NCI-H1417 (cell line): ENCODE measurements around the gene ASIC4.

Experiments used
- DNase-seq, 3 experiments: peaks; one replicate each; lab custom pipeline; 2025; lab: John Stamatoyannopoulos, UW

Gene ASIC4

DNA sequence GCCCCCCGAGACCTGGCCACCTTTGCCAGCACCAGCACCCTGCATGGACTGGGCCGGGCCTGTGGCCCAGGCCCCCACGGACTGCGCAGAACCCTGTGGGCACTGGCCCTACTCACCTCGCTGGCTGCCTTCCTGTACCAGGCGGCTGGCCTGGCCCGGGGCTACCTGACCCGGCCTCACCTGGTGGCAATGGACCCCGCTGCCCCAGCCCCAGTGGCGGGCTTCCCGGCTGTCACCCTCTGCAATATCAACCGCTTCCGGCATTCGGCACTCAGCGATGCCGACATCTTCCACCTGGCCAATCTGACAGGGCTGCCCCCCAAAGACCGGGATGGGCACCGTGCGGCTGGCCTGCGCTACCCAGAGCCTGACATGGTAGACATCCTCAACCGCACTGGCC, 554 bp downstream of the ASIC4 start:
- DNase-seq: no peak

DNA sequence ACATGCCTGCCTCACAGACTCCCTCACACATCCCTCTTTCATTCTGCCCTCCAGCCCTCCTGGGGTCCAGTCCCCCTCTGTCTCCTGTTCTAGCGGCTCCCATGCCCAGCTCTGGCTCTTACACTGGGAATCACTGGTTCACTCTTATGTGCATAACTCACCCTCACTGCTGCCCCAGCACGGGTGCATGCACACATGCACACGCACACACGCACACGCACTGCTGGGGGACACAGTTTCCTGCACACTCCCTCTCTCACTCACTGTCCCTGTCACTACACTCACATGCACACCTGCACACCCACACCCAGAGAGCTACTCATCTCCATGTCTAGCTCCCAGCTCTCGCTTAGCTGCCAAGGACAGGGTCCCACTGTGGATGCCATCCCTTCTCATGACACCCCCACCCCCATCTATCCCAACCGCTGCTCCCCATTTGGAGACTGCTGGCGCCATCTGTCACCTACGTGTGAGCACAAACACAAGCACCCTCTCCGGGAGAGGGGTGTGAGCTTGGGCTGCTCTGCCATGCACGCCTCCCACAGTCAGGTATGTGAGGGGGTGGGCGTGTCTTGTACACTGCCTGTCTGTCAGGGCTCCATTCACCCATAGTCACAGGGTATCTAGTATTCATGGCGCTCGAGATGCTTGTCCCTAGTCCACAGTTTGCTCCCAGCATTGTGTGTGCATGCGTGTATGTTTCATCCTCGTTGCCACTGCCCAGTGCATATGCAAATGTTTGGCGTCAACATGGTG, 1.8 kb downstream of the ASIC4 start:
- DNase-seq: no peak

DNA sequence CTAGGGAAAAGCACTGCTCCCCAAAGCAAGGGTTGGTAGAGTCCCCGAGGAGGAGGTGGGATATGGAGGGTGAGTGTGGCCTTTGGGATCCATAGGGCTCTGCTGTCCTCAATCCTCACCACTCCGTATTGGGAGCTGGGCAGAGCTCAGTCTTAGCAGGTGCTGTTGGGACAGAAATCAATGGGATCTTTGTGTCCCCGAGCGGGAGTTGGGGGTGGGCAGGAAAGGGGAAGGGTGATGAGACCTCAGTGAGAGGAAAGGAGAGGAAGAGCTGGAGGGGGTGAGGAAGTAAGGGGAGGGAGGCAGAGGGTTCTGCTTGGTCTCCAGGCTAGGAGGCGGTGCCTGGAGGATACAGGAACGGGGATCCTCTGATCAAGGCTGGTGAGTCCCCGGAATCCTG, 2.6 kb downstream of the ASIC4 start:
- DNase-seq: no peak

DNA sequence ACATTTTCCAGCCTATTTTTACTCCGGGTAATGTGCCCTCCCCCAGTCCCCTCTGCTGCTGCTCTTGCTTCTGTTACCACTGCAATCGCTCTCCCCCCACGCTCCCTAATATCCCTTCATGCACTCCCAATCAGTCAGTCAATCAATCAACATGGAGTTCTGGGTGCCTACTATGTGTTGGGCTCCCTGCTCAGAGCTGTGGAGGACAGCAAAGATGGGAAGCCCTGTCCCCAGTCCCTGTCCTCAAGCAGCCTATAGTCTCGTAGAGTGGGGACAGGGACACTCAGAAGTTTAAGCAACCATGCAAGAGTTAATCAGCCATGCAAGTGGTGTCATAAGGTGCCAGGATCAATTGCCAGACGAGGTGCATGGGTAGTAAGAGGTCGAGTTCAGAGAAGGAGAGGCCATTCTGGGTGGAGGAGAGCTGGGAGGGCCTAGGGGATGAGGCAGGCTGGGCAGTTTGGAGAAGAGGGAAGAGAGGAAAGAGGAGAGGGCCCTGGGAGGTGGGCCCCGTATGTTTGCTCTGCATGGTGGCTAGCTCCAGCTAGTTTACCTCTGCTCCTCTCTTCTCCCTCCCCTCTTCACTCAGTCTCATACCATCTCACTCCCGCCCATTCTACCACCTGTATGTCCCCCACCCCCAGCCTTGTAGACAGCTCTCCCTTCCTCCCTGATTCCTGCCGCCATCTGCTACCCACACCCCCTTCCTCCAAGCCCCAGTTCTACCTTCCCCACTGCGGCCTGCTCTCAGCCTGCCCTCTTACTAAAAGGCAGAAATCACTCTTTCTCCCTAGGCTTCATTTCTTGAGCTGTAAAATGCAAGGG, 3.9 kb downstream of the ASIC4 start:
- no peak for DNase-seq

DNA sequence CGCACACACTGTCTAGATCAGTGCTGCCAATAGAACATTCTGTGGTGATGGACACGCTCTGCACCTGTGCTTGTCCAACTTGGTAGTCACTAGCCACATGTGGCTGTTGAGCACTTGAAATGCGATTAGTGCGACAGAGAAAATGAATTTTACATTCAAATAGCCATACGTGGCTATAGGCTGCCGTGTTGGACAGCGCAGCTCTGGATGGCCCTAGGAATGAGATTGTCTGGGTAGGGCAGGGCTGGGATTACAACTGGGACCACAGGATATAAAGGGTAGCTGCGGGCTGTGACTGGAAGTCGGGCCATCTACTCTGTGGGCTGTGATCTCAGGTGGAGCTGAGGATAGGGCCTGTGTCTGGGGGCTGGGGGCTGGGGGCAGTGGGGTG, 5.2 kb downstream of the ASIC4 start:
- DNase-seq: no peak

DNA sequence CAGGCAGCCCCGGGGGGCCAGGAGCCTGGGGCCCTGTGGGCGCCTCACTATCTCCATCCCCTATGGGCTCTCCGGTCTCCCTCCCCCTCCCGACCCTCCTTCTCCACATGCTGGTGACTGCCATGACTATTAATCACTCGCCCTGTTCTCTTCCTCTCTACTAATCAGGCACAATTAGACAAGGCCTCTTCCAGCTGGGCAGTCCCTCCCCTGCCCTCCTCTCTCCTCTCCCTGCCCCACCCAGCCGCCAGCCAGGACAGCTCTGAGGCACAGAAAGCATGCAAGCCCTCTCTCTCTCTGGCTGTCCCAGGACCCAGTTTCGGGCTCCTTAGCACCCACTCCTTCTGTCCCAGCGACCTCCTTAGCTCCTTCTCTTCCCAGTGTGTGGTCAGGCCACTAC, 5.8 kb downstream of the ASIC4 start:
- DNase-seq: peak in 1 of 3 experiments; percentile 23

DNA sequence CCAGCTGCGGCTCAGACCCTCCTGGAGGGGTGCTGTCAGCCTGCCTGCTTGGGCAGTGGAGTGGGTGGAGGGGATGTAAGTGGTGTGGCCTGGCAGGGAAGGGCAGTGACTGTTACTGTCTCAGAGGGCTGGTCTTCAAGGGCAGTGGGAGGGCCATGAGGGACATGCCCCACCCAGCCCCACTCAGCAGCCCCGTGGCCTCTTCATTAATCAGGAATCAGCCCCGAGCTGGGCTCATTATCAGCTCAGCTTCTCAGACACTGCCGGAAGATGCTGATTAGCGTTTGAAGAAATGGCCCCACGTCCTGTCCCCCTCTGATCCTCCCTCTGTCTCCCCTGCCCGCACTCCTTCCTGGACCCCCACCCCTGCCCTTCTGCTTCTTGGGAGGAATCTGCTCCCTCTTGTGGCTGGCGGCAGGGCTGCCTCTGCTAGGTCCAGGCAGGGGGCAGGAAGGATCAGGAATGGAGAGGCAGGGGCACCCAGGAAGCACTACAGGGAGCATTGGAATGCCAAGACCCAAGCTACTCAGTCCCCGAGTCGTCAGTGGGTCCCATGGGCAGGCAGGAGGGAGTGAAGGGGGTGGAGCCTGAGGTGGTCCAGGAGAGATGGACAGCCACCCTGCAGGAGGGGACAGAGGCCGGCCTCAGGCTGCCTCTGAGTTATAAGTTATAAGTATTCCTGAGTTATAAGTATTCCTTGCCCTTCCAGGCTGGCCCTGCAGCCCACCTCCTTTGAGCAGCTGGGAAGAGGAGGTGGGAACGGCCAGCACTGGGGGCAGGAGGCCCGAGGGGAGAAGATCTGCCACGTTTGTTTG, 7.0 kb downstream of the ASIC4 start:
- peak in 2 of 3 experiments; percentile 33 to 49 for DNase-seq

DNA sequence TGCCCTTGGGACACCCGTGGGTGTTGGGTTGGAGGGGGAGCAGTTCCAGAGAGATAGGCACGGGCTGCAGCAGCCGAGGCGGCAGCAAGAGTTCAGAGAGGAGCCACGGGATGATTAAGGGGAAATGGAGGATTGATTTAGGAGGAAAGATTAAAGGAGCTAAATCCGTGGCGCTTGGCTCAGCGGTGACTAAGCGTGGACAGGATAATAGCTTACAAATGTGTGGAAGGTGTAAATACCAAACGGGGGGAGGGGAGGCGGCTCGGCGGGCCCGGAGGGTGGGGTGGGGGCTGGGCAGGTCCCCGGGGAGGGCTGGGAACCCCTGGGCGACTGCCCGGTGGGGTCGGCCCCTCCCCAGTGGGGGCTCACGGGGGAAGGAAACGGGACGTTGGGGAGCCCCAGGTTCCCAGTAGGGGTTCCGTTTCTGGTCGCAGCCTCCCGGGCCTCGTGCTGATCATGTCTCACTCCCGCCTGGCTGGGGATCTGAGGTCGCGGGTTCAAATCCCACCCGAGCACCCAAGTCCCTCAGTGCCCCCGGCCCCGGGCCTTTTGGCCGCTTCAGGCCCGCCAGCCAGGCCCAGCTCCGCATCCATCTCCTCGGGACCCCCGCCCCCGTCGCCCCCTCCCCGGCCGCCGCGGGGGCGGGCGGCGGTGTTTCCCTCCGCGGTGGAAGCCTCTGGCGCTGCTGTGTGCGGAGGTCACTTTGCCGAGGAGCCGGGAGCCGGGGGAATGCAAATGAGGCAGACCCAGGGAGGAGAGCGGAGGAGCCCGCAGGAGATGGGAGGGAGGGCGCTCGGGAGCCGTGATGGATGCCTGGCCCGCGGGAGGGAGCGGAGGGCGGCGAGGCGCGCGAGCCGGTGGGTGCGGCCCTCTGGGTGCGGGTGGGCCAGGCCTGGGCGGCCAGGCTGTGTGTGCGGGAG, 8.1 kb downstream of the ASIC4 start:
- peak; percentile 1 to 67 (median 57) for DNase-seq

DNA sequence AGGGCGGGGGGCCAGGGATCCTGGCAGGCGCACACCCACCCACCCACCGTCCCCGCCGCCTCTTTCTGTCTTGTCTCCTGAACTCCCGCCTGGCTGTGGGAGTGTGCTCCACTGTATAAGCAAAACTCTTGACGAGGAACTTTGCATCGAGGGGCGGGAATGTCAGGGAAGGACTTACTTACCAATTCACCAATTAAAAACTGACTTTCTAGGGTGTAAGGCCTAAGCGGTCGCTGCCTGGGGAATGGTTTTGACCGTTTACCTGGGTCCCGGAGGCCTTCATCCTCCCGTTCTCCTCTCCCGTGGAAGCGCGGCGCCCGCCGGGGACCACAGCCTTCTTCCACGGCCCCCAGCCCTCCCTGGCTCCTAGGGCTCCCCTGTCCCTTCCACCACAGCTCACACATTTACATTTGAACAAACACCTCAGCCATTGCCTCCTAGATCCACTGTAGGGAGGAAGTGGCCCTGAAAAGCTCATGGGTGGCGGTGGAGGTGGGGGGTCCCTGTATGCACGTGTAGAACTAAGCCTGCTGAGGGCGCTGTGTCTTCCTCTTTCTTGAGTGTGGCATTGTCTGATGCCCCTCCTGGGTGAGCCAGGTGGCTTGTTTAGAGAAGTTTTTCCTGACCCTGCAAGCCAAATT, 8.9 kb downstream of the ASIC4 start:
- DNase-seq: peak in 1 of 3 experiments; percentile 61

DNA sequence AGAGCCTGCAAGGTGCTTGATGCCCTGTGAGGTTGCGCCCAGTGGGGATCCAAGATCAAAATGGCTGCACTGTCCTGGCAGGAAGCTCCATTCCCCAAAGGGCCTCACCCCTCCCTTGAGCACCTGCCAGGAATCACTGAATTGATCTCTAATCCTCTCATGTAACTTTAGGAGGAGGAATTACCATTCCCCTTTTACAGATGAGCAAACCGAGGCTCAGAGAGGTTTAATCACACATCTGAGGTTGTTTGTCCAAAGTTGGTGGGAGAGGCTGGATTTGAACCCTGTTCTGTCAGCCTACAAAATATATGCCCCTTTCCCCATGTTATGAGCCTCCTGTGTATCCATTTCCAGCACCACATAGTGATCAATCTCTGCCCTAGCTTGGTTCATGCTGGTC, 10.5 kb downstream of the ASIC4 start:
- DNase-seq: no peak

DNA sequence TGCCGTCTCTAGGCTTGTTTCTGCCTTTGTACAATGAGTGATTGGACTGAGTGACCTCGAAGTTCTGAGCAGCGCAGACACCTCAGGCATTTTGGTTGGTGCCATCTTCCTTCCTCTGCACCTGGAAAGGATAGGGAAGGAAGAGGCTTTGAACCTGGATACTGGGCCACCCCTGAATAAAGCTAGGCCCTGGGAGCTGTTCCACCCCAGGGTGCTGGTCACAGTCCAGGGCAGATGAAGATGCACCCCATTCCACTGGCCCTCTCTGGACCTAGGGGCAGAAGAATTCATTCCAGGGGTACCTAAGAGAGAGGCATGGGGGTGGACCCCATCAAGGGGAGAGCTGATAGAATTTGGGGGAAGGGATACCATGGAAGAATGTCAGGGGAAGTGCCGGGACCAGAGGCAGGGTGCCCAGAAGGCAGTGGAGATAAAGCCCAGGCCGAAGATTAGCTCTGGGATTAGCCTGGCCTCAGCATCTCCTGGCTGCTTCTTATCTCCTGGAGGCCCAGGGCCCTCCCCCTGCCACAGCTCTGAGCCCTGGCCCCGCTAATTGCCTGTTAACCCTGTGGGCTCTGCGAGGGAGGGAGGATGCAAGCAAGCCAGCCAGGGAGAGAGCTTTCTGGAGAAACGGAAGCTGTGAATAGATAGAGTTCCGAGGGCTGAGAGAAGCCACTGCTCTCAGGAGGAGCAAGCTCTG, 11.4 kb downstream of the ASIC4 start:
- peak in 2 of 3 experiments; percentile 50 to 70 for DNase-seq

DNA sequence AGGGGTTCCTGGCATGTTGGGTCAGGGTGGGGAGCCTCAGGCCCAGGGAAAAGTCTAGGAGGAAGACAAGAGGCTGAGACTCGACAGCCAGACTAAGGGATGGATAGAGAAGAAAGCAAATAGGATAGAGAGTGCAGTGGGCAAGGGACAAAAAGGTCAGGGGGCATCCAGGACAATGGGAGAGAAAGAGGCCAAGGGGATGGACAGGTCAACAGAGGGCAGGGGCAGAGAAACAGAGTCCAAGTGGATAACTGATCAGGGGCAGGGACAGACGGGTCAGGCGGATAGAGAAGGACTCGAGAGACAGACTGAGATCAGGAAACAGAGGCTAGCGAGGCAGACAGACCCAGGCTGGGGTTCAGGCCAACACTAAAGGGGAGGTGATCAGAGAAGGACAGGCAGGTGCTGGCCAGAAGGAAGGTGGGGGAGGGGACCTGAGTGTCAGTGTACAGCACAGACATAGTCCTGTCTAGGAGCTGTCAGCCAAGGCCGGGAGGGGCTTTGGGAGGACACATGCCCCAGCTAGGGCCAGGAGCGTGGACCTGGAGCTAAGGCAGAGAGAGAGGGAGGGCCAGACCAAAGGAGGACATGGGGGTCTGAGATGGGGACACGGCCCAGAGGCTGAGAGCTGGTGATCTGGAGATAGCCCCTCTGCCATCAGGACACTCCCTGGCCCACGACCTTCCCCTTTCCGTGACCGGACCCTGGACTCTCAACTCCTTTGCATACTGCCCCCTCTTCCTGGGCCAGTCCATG, 12.2 kb downstream of the ASIC4 start:
- DNase-seq: peak in 2 of 3 experiments; percentile 34 to 59

DNA sequence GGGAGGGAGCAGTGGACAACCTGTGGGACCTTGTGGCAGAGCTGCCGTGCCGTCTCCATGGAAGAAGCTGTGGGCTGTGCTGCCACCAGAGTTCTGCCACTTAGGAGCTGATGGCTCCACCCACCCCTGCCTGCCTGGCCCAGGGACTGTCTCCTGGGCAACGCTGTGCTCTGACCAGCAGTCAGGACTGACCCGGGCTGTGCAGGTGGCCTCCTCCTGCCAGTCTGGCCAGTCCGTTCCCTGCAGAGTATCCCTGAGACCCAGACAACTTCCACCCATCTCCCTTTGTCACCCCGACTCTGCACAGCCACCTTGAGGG, 12.8 kb downstream of the ASIC4 start:
- peak in 2 of 3 experiments; percentile 51 to 77 for DNase-seq

DNA sequence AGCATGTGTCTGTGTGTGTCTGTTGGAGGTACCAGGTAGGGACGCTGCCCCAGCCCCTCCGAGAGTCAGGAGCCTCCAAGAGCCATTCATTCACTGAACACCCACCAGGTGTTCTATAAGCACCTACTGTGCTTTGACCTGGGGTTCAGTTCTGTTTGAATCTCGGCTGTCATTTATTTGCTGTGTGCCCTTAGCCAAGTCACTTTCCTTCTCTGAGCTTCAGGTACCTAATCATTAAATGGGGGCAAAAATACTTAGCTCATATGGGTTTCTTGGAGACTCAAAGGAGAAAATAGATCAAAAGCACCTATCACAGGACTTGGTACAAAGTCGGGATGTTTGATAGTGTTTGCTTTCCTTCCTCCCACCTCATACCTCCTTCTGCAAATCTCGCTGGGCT, 13.2 kb downstream of the ASIC4 start:
- DNase-seq: no peak

DNA sequence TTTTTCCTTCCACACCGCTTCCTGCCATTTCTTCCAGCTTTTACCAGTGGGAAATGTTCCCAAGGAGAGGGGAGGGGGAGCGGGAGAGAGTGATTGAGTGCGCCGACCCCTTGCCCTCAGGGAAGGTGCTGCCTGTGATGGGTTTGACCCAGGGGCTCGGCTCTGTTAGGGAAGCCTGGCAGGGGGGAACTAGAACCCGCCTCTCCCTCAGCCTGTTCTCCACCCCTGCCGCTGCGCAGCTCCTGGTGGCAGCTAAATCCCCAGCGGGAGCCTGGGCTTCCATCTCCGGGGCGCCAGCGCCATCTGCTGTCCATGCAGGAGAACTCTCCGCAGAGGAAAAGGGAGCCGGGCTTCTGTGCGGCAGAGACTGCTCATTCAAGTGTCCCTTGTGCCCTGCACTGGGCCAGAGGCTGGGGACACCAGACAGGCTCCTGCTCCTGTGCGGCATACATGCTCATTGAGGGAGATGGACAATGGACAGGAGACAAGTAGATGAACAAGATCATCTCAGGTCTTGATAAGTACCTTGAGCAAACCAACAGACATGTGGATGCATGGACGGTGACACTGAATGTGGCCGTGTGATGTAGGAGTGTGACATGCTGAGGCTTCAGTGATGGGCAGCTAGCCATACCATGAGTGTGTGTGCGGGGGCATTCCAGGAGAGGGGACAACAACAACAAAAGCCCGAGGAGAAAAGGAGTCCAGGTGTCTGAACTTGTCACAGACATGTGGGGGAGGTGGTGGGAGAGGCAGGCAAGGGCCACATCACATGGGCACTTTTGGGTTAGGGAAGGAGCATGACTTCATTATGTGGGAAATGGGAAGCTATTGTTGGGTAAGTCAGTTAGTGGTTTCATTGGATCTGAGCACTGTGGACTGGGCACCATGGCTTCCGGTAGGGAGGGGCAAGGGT, 16.0 kb downstream of the ASIC4 start:
- DNase-seq: peak; percentile 53 to 88 (median 75)

DNA sequence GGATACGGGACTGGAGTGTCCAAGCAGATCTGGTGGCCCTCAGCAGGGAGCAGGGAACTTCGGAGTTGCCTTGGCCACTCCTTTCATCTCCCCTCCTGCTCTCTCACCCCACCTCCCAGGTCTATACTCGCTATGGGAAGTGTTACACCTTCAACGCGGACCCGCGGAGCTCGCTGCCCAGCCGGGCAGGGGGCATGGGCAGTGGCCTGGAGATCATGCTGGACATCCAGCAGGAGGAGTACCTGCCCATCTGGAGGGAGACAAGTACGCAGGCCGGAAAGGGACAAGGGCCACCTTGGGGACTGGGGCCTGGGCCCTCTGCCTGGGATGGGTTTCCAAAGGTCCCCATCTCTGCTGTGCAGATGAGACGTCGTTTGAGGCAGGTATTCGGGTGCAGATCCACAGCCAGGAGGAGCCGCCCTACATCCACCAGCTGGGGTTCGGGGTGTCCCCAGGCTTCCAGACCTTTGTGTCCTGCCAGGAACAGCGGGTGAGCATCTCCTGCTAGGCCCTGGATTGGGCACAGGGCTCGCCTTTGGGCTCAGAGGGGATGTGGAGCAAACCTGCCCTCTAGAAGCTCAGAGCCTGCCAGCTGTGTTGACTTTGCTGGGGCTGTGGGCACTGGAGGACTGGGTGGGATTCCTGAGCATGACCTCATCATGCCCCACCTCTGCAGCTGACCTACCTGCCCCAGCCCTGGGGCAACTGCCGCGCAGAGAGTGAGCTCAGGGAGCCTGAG, 17.5 kb downstream of the ASIC4 start:
- DNase-seq: no peak

DNA sequence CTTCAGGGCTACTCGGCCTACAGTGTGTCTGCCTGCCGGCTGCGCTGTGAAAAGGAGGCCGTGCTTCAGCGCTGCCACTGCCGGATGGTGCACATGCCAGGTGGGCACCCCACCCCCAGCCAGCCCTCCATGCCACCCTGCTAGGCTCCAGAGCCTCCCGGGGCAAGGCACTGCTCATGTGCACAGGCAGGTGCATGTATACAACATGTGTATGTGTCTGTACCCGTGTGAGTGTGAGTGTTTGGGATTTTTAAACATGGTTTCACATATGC, 18.0 kb downstream of the ASIC4 start:
- peak in 1 of 3 experiments; percentile 7 for DNase-seq
